GM13976 (cell line): ENCODE results near the gene SOX1.

Source experiments
- DNase-seq: peaks from one replicate; pipeline ENCODE4 v3.0.0; 2012; ENCODE audit warnings: low spot score
- in situ Hi-C: fragments of 300-500 bp; cut with MboI; formaldehyde crosslinking; loops from one replicate; pipeline ENCODE4 v1.12.0; 2022; ENCODE audit warnings: low sequenced_read_pairs, mixed read lengths, inconsistent platforms; ENCODE audit not compliant: unreplicated experiment
- TF ChIP-seq, protein P1 (sequence below): IDR thresholded peaks from 2 replicates; pipeline ENCODE4 v1.5.1; 2012; ENCODE audit warnings: borderline replicate concordance, mild to moderate bottlenecking; ENCODE audit not compliant: insufficient read depth; ENCODE audit errors: extremely low read depth, missing control alignments, control extremely low read depth

SOX1 gene

DNA sequence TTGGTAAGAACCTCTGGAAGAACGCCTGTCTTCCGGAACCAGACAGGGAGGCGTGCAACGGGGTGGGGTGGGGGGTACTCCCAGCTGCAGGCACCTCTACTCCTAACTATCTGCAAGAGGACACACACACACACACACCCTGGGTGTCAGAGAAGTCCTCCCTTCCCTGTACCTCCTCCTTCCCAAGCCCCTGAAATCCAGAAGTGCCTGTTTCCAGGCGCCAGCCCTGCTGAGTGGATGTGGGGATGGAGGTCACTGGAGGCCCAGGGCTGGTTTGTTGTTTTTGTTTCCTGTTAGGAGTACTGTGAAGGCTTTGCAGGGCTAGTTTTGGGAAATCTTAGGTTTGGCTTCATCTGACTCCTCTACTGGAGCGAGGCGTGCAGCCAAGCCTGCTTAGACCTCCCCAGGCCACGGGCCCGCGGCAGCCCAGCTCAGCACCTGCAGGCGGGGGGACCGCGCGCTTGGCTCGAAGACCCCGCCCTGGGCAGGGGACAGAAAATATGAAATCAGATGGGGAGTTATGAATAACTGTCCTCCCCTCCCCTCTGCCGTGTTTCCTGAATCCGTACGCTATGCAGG lies 36.4 kb downstream of the SOX1 start:
- DNase-seq, result no peak
- TF ChIP-seq, protein P1, sequence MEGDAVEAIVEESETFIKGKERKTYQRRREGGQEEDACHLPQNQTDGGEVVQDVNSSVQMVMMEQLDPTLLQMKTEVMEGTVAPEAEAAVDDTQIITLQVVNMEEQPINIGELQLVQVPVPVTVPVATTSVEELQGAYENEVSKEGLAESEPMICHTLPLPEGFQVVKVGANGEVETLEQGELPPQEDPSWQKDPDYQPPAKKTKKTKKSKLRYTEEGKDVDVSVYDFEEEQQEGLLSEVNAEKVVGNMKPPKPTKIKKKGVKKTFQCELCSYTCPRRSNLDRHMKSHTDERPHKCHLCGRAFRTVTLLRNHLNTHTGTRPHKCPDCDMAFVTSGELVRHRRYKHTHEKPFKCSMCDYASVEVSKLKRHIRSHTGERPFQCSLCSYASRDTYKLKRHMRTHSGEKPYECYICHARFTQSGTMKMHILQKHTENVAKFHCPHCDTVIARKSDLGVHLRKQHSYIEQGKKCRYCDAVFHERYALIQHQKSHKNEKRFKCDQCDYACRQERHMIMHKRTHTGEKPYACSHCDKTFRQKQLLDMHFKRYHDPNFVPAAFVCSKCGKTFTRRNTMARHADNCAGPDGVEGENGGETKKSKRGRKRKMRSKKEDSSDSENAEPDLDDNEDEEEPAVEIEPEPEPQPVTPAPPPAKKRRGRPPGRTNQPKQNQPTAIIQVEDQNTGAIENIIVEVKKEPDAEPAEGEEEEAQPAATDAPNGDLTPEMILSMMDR, result no peak
- in situ Hi-C loops, result no loop called here

DNA sequence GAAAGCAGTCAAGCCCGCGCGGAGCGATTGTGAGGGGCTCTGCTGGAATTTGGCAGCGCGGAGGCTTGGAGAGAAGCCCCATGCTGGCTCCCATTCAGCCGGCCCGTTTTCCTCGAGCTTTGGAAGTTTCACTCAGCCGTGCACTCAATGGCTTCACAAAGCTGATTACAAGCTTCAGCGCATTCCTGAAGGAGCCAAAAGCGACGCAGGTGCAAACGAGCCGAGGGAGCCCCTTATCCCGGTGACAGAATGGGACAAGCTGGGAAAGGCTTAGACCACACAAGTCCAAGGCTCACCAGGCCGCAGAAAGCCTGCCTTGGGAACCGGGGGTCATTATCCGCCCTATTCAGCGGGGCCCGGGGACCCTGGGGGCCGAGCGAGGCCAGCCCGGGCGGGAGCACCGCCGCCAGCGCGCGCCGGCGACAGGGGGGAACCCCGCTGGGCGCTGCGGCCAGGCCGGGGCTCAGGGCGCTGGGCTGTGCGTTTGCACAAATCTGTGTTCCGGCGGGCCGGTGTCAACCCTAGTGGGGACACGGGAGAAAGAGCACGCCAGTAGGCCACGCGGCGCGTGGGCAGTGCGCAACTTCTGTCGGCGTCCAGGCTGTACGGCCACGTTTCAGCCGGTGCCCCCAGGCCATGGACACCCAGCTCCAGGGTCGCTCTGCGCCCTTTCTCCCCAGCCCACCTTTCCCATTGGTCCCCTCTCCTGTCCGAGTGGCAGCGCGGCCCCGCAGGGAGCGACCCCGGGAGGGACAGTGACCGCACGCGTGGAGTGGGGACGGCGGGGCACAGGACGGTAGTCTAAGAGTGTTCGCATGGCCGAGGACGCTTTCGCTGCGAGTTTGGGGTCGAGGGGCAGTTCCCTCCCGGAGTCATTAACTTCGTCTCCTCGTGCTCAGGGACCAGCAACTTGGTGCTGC lies 37.3 kb downstream of the SOX1 start:
- TF ChIP-seq, protein P1, result no peak
- no peak for DNase-seq
- in situ Hi-C loops, result no loop called here

DNA sequence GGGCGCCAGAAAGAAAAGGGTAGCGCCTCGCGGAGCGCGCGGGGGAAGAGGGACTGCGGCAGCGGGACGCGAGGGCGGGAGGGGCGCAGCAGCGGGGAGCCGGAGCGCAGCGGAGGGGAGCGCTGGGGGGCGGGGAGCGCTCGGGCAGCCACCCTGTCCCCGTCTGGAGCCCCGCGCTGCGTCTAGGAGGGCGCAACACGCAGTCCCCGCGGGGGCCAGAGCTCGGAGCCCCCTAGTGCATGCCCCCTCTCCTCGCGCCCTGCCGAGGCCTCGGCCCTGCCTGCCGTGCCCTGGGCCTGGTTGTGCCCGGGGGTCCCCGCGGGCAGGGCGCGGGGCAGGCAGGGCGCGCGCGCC lies 37.9 kb downstream of the SOX1 start:
- in situ Hi-C loops, result no loop called here
- DNase-seq, result no peak
- TF ChIP-seq, protein P1, result no peak

DNA sequence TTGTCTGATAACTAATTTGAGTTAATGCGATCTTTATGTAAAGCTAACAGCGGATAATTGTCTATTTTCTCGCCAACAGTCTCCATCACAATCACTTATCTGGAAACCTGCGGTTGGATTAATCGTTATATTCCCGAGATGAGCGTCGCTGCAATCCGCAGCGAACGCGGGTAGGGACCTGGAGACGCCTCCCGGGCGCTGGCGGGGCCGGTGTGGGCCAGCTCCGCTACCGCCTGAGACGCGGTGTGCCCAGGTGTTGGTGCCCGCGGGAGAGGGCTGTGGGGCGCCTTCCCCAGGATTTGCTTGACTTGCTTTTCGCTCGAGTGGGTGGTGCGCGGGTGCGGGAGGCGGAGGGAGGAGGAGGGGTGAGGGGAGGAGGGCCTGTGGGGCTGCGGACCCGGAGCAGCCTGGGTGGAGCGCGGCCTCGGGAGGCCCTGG lies 38.3 kb downstream of the SOX1 start:
- TF ChIP-seq, protein P1, result no peak
- DNase-seq, result no peak
- in situ Hi-C loops, result no loop called here

DNA sequence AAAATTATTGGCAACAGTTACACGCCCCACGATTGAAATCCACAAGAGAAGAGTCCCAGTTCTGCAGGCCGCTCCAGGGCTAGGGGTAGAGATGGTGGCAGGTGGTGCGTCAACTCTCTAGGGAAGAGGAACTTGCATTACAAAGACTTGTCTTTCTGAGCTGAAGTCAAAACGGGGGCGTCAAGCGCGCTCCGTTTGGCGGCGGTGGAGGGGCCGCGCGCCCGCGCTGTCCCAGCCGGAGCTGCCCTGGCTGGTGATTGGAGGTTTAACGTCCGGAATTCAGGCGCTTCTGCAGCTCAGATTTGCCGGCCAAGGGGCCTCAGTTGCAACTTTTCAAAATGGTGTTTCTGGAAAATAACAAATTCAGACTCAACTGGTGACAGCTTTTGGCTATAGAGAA lies 38.9 kb downstream of the SOX1 start:
- in situ Hi-C loops, result no loop called here
- no peak for DNase-seq
- TF ChIP-seq, protein P1, result no peak

DNA sequence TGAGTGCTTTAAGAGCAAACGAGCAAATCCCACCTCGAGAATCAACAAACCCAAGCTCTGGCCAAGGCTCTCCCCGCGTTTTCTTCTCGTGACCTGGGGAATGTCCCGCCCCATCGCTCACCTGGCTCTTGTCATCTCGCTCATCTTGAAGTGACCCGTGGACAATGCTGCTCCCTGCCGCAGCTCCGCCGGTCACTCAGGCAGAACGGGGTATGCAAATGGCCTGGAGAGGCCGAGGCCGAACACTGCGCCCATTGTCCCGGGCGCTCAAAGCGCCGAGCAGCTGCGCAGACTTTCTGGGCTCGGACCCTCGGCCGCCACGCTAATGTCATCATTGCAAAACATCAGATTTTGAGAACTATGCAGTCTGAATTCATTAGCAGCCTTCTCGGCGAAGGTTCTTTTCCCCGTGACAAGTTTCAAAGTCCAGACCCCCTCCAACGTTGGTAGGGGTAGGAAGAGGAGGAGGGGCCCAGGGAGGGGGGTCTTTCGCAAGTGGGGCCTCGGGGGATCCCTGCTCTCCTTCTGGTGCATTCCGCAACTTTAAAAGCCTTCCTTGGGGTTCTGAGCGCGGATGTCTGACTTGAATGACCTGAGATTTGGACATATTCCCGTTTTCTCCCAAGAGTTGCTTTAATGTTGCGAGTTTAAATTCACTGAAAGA lies 39.7 kb downstream of the SOX1 start:
- in situ Hi-C loops, result no loop called here
- TF ChIP-seq, protein P1, result no peak
- no peak for DNase-seq
